GM08714 (cell line): ENCODE results near the gene TNRC6A.
"Not testable (repeated sequence)": the region's sequence is repeated elsewhere in the genome, so short reads cannot be mapped to it uniquely, and the experiment has no call there.

Experiments
- H3K4me3 ChIP-seq: fragments of 200-500 bp; sonication (Bioruptor generic); 2 replicates; pipeline ENCODE4 v1.5.1; 2014; ENCODE audit warnings: mild to moderate bottlenecking, low read length, inconsistent platforms
- ZNF274 ChIP-seq: IDR thresholded peaks from 2 replicates; pipeline ENCODE4 v1.6.1; 2012; ENCODE audit warnings: mild to moderate bottlenecking, low read depth, low read length

TNRC6A gene

GRCh38 chr16:24701521-24701951, 27.9 kb upstream of the TNRC6A start:
- no peak overlapping the region for H3K4me3 ChIP-seq
- no peak for TF ChIP-seq ZNF274

DNA sequence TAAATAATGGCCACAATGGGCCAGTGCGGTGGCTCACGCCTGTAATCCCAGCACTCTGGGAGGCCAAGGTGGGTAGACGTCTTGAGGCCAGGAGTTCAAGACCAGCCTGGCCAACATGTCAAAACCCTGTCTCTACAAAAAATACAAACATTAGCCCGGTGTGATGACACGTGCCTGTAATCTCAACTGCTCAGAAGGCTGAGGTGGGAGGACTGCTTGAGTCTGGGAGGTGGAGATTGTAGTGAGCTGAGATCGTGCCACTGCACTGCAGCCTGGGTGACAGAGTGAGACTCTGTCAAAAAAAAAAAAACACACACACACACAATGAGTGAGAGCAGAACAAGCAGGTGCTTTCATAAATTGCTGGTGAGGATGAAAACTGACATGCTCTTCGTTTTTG, 21.7 kb upstream of the TNRC6A start:
- H3K4me3 ChIP-seq, result not testable (repeated sequence)

DNA sequence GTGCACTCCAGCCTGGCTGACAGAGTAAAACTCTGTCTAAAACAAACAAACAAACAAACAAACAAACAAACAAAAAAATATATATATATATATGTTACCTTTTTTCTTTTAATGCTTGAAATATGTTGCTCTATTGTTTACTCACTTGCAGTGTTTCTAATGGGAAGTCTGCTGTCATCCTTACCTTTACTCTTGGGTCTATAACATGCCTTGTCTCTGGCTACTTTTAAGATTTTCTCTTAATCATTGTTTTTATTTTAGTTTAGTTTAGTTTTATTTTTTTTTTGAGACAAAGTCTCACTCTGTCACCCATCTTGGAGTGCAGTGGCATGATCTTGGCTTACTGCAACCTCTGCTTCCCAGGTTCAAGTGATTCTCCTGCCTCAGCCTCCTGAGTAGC, 16.1 kb upstream of the TNRC6A start:
- no peak for TF ChIP-seq ZNF274
- no peak overlapping the region for H3K4me3 ChIP-seq

GRCh38 chr16:24717411-24717810, 12.0 kb upstream of the TNRC6A start:
- no peak overlapping the region for H3K4me3 ChIP-seq
- no peak for TF ChIP-seq ZNF274

GRCh38 chr16:24718967-24719521, 10.4 kb upstream of the TNRC6A start:
- no peak for TF ChIP-seq ZNF274
- H3K4me3 ChIP-seq, result no peak overlapping the region

GRCh38 chr16:24721830-24722238, 7.6 kb upstream of the TNRC6A start:
- no peak overlapping the region for H3K4me3 ChIP-seq
- no peak for TF ChIP-seq ZNF274

DNA sequence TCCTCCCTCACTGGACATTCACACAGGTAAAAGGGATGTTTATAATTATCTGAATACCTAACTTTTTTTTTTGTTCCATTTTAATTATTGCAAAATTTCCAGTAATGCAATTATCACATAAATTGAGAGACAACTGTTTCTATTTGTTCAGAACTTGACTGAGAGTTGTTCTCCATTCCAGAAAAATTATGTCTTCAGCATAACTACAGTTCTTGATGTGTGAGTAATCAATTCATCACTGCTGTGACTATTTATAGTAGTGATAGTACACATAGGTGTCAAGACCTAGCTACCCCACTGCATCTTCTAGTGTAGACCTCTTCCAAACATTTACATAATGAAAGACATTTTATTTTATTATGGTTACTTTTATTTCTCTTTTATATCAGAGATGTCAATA, 5.8 kb upstream of the TNRC6A start:
- H3K4me3 ChIP-seq, result no peak overlapping the region
- TF ChIP-seq ZNF274, result no peak

DNA sequence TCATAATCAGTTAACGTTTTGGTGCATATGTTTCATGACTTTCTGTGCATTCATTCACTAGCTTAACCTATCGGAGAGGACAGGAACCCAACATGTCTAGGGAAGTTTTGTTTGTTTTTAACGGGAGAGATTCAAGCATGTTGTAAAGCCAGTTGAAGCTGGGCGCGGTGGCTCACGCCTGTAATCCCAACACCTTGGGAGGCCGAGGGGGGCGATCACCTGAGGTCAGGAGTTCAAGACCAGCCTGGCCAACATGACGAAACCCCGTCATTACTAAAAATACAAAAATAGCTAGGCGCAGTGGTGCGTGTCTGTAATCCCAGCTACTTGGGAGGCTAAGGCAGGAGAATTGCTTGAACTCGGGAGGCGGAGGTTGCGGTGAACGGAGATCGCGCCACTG, 1.4 kb upstream of the TNRC6A start:
- no peak for TF ChIP-seq ZNF274
- H3K4me3 ChIP-seq, result no peak overlapping the region

GRCh38 chr16:24728891-24729242, 584 bp upstream of the TNRC6A start:
- no peak for TF ChIP-seq ZNF274
- peak overlapping the region; percentile 91 for H3K4me3 ChIP-seq

DNA sequence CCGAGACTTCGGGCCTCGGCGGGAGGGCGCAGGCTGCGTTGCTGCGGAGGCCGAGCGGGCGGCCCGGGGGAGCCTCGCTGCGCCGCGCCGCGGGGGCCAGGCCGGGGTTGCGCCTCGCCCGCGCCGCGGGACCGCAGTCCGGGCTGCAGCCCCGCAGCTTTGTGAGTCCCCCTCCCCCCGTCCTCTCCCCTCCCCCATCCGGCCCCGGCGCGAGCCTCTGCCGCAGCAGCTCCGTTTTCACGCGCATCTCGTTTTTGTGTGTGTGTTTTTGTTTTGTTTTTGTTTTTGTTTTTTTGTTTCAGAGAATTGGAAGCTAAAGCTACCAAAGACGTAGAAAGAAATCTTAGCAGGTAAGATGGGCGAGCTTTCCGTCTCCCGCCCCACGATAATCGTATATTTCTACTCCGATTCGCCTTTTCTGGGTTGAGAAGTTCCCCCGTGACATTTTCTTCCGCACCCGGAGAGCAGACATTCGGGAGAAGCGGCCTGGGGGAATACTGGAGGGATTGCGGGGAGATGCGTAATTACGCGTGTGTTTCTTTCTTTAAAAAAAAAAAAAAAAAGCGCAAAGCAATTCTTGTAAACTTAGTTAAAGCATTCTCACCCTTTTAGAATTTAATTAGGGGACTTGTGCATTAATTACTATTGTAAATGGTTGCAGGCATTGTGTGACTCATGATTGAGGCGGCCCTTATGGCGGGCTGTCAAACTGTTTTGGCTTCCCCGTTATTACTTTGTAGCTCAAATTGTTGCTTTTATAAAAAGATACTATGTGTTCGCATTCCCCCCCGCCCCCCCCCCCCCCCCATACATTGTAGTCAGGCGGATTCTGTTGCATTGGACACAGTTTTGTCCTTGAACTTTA, 732 bp downstream of the TNRC6A start:
- peak overlapping the region; percentile 99 for H3K4me3 ChIP-seq
- no peak for TF ChIP-seq ZNF274

- peak overlapping the region; percentile 99; the same call in 1 of the 2 replicates for H3K4me3 ChIP-seq
- no peak for TF ChIP-seq ZNF274
These were observed 1.5 kb downstream of the TNRC6A start for GRCh38 chr16:24730914-24731313.

DNA sequence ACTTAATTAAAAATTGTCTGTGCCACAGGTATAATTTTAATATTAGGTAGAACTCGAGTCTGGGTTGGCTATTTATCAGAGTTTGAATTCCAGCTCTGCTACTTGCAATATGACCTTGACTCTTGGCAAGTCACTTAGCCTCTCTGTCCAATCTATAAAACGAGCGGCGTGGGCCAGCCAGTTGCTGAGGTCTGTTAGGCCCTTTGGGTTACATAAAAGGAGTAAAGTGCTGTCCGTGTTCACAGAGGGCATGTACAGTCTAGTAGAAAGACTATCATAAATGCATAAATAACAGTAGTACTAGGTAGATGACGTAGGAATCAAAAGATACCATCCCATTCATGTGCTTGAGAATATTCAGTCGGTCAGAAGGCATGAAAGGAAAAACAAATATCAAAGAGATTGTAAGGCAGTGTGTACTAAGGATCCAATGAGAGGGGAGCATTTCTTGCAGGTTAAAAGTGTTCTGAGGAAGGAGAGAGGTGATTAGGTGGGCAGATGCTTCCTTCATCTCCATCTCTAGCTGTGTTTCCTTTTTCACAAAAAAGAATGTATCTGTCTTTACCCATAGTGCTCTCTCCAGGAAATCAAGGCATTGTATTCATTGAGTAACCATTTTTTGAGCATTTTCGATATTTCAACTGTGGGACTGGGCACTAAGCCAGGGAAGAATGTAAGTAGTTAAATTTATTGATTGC, 2.4 kb downstream of the TNRC6A start:
- no peak for TF ChIP-seq ZNF274
- H3K4me3 ChIP-seq, result no peak overlapping the region

GRCh38 chr16:24734382-24734781, 4.9 kb downstream of the TNRC6A start:
- no peak overlapping the region for H3K4me3 ChIP-seq
- TF ChIP-seq ZNF274, result no peak

DNA sequence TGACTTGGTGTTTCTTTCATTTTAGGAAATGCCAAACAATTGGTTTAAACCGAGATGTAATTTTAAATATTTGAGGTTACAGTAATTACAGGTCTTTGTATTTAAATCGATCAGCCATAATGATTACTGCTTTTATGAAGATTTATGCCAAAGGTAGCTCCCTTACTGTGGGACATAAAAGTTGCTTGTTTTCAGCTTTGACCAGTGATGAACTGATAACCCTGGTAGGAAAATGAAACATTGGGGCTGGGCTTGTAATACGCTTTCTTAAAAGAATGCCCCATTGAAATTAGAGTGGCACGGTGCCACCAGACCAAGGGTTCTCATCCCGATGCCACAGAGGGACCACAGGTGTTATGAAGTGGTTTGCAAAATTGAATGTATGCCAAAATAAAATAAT, 7.3 kb downstream of the TNRC6A start:
- H3K4me3 ChIP-seq, result no peak overlapping the region

DNA sequence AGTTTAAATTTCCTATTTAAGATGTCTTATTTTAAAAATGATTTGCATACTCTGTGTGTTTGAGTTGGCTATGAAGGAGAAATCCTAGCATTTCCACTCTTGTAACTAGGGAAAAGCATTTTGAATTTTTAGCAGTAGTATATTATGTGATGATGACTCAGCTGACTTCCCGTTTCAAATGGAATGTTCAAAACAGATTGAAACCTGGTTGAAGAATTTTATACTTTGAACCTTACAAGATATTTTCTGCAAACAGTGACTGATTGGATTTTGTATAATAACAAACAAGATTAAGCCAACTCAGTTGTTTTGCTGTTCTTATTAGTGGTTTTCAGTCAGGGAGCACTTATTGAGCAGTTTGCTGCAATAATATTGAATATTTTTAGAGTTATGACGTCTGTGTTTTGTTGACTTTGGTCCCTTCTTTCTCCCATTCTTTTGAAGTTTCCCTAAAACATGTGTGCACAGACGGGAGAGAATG, 8.0 kb downstream of the TNRC6A start:
- no peak for TF ChIP-seq ZNF274
- H3K4me3 ChIP-seq, result no peak overlapping the region

More for the DNA sequence above, 7.3 kb downstream of the TNRC6A start:
- TF ChIP-seq ZNF274, result no peak
